ENCODE results near the gene LEP.

LEP gene

DNA sequence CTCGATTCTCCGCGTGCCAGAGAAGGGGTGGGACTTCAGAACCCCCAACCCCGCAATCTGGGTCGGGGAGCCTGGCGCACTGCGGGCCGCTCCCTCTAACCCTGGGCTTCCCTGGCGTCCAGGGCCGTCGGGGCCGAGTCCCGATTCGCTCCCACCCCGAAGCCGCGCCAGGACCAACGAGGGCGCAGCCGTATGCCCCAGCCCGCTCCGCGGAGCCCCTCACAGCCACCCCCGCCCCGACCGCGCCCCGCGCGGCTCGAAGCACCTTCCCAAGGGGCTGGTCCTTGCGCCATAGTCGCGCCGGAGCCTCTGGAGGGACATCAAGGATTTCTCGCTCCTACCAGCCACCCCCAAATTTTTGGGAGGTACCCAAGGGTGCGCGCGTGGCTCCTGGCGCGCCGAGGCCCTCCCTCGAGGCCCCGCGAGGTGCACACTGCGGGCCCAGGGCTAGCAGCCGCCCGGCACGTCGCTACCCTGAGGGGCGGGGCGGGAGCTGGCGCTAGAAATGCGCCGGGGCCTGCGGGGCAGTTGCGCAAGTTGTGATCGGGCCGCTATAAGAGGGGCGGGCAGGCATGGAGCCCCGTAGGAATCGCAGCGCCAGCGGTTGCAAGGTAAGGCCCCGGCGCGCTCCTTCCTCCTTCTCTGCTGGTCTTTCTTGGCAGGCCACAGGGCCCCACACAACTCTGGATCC is at the start of gene LEP:
TSS of gene LEP (plus strand) at position 583 of the 691 bp plus-strand sequence. CDS start 10,741 bp downstream, outside the sequence.
- no peak for DNase-seq

DNA sequence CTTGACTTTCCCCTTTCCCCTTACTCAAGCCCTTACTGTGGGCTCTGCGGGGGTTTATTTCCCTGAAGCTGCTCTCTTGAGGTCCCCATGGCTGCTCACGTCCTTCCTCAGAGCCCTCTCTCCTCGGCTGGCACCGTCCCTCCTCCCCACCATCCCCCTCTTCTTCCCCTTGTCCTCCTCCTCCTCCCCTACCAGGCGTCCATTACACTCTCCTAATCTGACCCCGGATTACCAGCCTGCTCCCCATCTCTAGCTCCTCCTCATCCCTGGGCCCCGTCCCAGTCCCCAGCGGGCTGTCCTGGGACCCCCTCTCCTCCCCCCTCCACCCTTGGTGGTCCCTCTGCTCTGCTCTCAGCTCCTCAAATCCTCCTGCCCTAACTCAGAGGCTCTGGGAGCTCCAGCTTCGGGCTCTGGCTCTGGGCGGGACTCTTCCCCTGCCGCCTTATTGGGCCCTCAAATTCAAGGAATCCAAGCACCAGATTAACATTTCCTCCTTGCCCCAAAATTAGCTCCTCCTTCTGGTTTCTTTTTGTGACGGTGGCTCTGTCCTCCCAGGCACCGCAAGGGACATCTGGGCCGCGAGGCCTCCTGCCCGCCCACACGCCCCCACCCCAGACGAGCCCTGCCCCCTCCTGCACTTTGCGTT is 48.5 kb upstream of the LEP start:
- DNase-seq, result peak; percentile 8

- no peak for DNase-seq
Observed at GRCh38 chr7:128194533-128195282, 46.4 kb upstream of the LEP start.

GRCh38 chr7:128197589-128197988 is 43.5 kb upstream of the LEP start:
- peak; percentile 18 for DNase-seq

GRCh38 chr7:128197989-128198580 is 43.0 kb upstream of the LEP start:
- DNase-seq, result peak; percentile 8

GRCh38 chr7:128200376-128200775 is 40.7 kb upstream of the LEP start:
- peak; percentile 10 for DNase-seq

- DNase-seq, result peak; percentile 12
Observed at GRCh38 chr7:128201067-128201689, 39.9 kb upstream of the LEP start.

GRCh38 chr7:128201690-128202085 is 39.4 kb upstream of the LEP start:
- DNase-seq, result peak; percentile 8

- DNase-seq, result no peak
Observed at GRCh38 chr7:128202287-128202957, 38.7 kb upstream of the LEP start.

DNA sequence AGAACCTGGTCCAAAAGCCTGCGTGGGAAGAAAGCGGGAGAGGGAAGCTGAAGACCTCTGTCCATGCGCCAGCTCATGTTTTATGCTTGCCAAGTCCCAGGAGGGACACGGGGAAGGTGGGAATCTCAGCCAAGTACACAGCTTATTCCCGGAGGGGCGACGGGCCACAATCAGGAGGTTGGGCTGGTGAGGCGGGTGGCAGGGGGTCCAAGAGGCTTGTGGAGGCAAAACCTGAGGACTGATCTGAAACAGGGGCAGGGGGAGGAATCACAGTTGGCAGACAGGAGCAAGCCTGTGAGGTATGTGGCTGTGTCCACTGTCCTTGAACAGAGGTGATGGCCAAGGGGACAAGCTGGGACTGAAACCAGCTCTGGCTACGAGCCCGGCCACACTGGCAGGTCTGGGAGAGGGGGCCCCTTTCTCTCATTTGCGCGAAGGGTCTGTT is 38.0 kb upstream of the LEP start:
- no peak for DNase-seq

- no peak for DNase-seq
Observed at GRCh38 chr7:128203710-128204214, 37.3 kb upstream of the LEP start.

DNA sequence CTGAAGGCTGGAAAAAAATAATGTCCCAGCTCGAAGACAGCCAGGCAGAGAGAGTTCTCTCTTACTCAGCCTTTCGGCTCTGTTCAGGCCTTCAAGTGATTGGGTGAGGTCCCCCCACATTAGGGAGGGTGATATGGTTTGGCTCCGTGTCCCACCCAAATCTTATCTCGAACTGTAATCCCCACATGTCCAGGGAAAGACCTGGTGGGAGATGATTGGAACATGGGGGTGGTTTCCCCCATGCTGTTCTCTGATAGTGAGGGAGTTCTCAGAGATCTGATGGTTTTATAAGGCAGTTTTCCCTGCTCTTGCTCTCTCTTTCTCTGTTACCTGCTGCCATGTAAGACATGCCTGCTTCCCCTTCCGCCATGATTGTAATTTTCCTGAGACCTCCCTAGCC is 36.6 kb upstream of the LEP start:
- DNase-seq, result no peak

GRCh38 chr7:128205068-128205467 is 36.0 kb upstream of the LEP start:
- DNase-seq, result no peak

DNA sequence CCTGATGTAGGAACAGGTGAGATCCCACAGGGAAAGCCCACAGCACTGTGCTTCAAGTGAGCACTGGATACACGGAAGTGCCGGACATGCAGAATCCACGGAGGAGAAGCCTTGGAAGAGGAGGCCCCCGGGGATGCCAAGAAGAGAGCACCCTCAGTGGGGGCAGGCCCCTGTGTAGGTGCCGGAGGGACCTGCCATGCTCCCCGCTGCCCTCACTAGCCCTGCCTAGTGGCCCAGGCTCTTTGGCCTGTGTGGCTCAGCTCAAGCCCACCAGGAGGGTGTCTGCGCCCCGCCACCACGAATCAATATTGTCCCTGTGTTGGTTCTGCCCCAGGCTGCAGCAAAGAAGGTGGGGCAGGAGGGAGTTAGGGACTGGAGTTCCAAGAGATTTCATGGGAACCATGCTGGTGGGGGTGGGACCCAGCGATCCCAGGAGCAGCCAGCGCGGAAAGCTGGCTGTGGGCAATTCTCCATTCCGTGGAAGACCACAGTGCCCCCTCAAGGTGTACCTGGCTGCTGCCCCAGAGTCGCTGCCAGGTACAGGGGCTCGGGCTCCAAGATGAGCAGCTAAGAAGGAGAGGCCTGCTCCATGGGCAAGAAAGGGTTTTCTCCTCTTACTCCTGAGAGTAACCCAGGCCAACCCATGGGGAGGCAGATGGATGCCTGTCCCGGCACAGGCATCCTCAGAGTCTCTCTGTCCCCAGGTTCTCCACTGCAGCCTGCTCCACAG is 34.9 kb upstream of the LEP start:
- peak; percentile 4 for DNase-seq

- DNase-seq, result peak; percentile 3
Observed at GRCh38 chr7:128206747-128207500, 34.2 kb upstream of the LEP start.

- DNase-seq, result no peak
Observed at GRCh38 chr7:128207609-128208008, 33.5 kb upstream of the LEP start.

GRCh38 chr7:128209229-128210035 is 31.6 kb upstream of the LEP start:
- DNase-seq, result peak; percentile 81

DNA sequence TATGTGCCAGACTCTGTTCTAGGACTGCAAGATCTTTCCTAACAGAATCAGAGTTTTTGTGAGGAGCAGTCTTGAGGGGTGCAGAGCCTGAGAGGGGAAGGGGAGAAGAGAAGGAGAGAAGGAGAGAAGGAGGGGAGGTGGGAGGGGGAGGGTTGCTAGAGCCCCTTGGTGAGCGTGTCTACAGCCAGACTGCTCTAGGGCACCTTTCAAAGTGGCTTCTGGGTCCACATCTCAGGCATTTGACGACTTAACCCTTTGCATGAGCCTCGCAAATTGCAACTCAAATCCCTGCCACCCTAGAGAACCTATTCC is 31.1 kb upstream of the LEP start:
- DNase-seq, result no peak

GRCh38 chr7:128210590-128211570 is 30.2 kb upstream of the LEP start:
- DNase-seq, result peak; percentile 15

All from femur (tissue), 1 donor.